HEK293 (cell line): ENCODE measurements around the gene C1orf174.

Source experiments
- ATF2 ChIP-seq: fragments of 450-650 bp; formaldehyde crosslinking; IDR thresholded peaks from 2 replicates; pipeline ENCODE4 v1.5.1; 2016; ENCODE audit warnings: missing biosample characterization, missing genetic modification characterization, low read depth
- IKZF3 ChIP-seq: fragments of 450-650 bp; IDR thresholded peaks from 2 replicates; pipeline ENCODE4 v1.5.0; 2018; ENCODE audit warnings: missing biosample characterization, mild to moderate bottlenecking, missing genetic modification characterization, moderate library complexity
- INSM2 ChIP-seq: fragments of 450-650 bp; formaldehyde crosslinking; IDR thresholded peaks from 2 replicates; pipeline ENCODE4 v1.5.1; 2016; ENCODE audit warnings: missing biosample characterization, missing genetic modification characterization
- KLF16 ChIP-seq: fragments of 450-650 bp; formaldehyde crosslinking; IDR thresholded peaks from 2 replicates; pipeline ENCODE4 v1.5.1; 2017; ENCODE audit warnings: missing biosample characterization, missing genetic modification characterization
- MYNN ChIP-seq: fragments of 450-650 bp; formaldehyde crosslinking; IDR thresholded peaks from 2 replicates; pipeline ENCODE4 v1.5.1; 2016; ENCODE audit warnings: missing biosample characterization, missing genetic modification characterization, borderline replicate concordance
- PBX3 ChIP-seq: sonication (generic); formaldehyde crosslinking; IDR thresholded peaks from 2 replicates; pipeline ENCODE4 v1.8.1; 2022; ENCODE audit warnings: mild to moderate bottlenecking, moderate library complexity, missing genetic modification reagents
- REST ChIP-seq: fragments of 450-650 bp; formaldehyde crosslinking; IDR thresholded peaks from 2 replicates; pipeline ENCODE4 v1.5.1; 2016; ENCODE audit warnings: missing biosample characterization, missing genetic modification characterization
- SP2 ChIP-seq: fragments of 450-650 bp; formaldehyde crosslinking; IDR thresholded peaks from 2 replicates; pipeline ENCODE4 v1.5.1; 2016; ENCODE audit warnings: missing biosample characterization, missing genetic modification characterization
- SP3 ChIP-seq: fragments of 450-650 bp; formaldehyde crosslinking; IDR thresholded peaks from 2 replicates; pipeline ENCODE4 v1.5.1; 2016; ENCODE audit warnings: missing biosample characterization, missing genetic modification characterization
- WT1 ChIP-seq: fragments of 450-650 bp; formaldehyde crosslinking; IDR thresholded peaks from 2 replicates; pipeline ENCODE4 v1.5.1; 2016; ENCODE audit warnings: missing biosample characterization, missing genetic modification characterization
- ZFHX2 ChIP-seq: fragments of 450-650 bp; formaldehyde crosslinking; conservative IDR thresholded peaks from 2 replicates; pipeline ENCODE4 v1.5.1; 2016; ENCODE audit warnings: missing biosample characterization, missing genetic modification characterization
- ZNF138 ChIP-seq: fragments of 450-650 bp; formaldehyde crosslinking; IDR thresholded peaks from 2 replicates; pipeline ENCODE4 v1.5.1; 2016; ENCODE audit warnings: missing biosample characterization, missing genetic modification characterization, borderline replicate concordance
- ZNF16 ChIP-seq: fragments of 450-650 bp; formaldehyde crosslinking; IDR thresholded peaks from 2 replicates; pipeline ENCODE4 v1.5.1; 2016; ENCODE audit warnings: low read depth, missing biosample characterization, missing genetic modification characterization
- ZNF24 ChIP-seq: fragments of 450-650 bp; formaldehyde crosslinking; IDR thresholded peaks from 2 replicates; pipeline ENCODE4 v1.5.1; 2016; ENCODE audit warnings: missing biosample characterization, missing genetic modification characterization
- ZNF280C ChIP-seq: fragments of 450-650 bp; formaldehyde crosslinking; IDR thresholded peaks from 2 replicates; pipeline ENCODE4 v1.5.1; 2016; ENCODE audit warnings: missing biosample characterization, missing genetic modification characterization
- ZNF292 ChIP-seq: fragments of 450-650 bp; formaldehyde crosslinking; IDR thresholded peaks from 2 replicates; pipeline ENCODE4 v1.5.1; 2016; ENCODE audit warnings: low read depth, missing biosample characterization, missing genetic modification characterization, borderline replicate concordance
- ZNF335 ChIP-seq: fragments of 450-650 bp; formaldehyde crosslinking; conservative IDR thresholded peaks from 2 replicates; pipeline ENCODE4 v1.5.1; 2016; ENCODE audit warnings: missing biosample characterization, missing genetic modification characterization
- ZNF350 ChIP-seq: fragments of 450-650 bp; formaldehyde crosslinking; IDR thresholded peaks from 2 replicates; pipeline ENCODE4 v1.5.0; 2017; ENCODE audit warnings: missing biosample characterization, mild to moderate bottlenecking, missing genetic modification characterization
- ZNF354C ChIP-seq: fragments of 450-650 bp; formaldehyde crosslinking; IDR thresholded peaks from 2 replicates; pipeline ENCODE4 v1.5.1; 2016; ENCODE audit warnings: missing biosample characterization, missing genetic modification characterization, low read depth, borderline replicate concordance
- ZNF391 ChIP-seq: fragments of 450-650 bp; formaldehyde crosslinking; IDR thresholded peaks from 2 replicates; pipeline ENCODE4 v1.5.1; 2016; ENCODE audit warnings: low read depth, missing biosample characterization, missing genetic modification characterization, borderline replicate concordance
- ZNF398 ChIP-seq: fragments of 450-650 bp; formaldehyde crosslinking; IDR thresholded peaks from 2 replicates; pipeline ENCODE4 v1.5.1; 2017; ENCODE audit warnings: missing biosample characterization, missing genetic modification characterization
- ZNF416 ChIP-seq: fragments of 450-650 bp; formaldehyde crosslinking; IDR thresholded peaks from 2 replicates; pipeline ENCODE4 v1.5.1; 2016; ENCODE audit warnings: missing biosample characterization, missing genetic modification characterization
- ZNF488 ChIP-seq: fragments of 450-650 bp; formaldehyde crosslinking; IDR thresholded peaks from 2 replicates; pipeline ENCODE4 v1.5.1; 2016; ENCODE audit warnings: missing biosample characterization, missing genetic modification characterization
- ZNF510 ChIP-seq: fragments of 450-650 bp; formaldehyde crosslinking; IDR thresholded peaks from 2 replicates; pipeline ENCODE4 v1.5.1; 2018; ENCODE audit warnings: mild to moderate bottlenecking, missing genetic modification characterization, missing biosample characterization; ENCODE audit not compliant: insufficient replicate concordance
- ZNF623 ChIP-seq: fragments of 450-650 bp; formaldehyde crosslinking; IDR thresholded peaks from 2 replicates; pipeline ENCODE4 v1.5.1; 2016; ENCODE audit warnings: missing biosample characterization, missing genetic modification characterization
- ZNF677 ChIP-seq: fragments of 450-650 bp; IDR thresholded peaks from 2 replicates; pipeline ENCODE4 v1.5.0; 2018; ENCODE audit warnings: missing biosample characterization, mild to moderate bottlenecking, missing genetic modification characterization, moderate library complexity

The C1orf174 gene

GRCh38 chr1:3900150-3900968 lies at the start of gene C1orf174 (continued):
- TF ChIP-seq SP2 (tag by site-specific recombination) (no peak), SP3 (no peak; the same call in none of the 2 replicates), REST (tag by site-specific recombination) (no peak), ZNF280C (tag by site-specific recombination) (no peak), KLF16 (tag by site-specific recombination) (no peak), WT1 (no peak; the same call in 1 of the 2 replicates), IKZF3 (tag by site-specific recombination) (no peak), ZNF335 (tag by site-specific recombination) (peak; percentile 90; the same call in 1 of the 2 replicates), ZNF24 (tag by site-specific recombination) (peak; percentile 73), ZNF510 (tag by site-specific recombination) (no peak), ZNF398 (peak; percentile 63), ATF2 (tag by site-specific recombination) (no peak), INSM2 (no peak), ZNF350 (no peak), ZNF488 (tag by site-specific recombination) (no peak), ZNF354C (no peak), ZNF416 (no peak), ZNF16 (no peak), ZFHX2 (0 out of 2 replicates have a peak, but pooled peaks have one; percentile 5), ZNF623 (tag by site-specific recombination) (no peak), PBX3 (CRISPR knock-in tag) (0 out of 2 replicates have a peak, but pooled peaks have one; percentile 52), ZNF292 (no peak), MYNN (no peak), ZNF677 (no peak), ZNF391 (no peak), ZNF138 (tag by site-specific recombination) (no peak)
